GM18870 (cell line): Measurements from ENCODE around the gene CDK6.

Experiments
- ATAC-seq: cut with Tn5 transposase; IDR thresholded peaks from one replicate; pipeline ENCODE4 v1.9.1; 2021; ENCODE audit warnings: moderate library complexity; ENCODE audit not compliant: unreplicated experiment

Gene CDK6

GRCh38 chr7:92830027-92830426 lies 6.3 kb downstream of the CDK6 start:
- no peak for ATAC-seq

GRCh38 chr7:92827464-92828120 lies 8.8 kb downstream of the CDK6 start:
- ATAC-seq = no peak

GRCh38 chr7:92826258-92826938 lies 10.0 kb downstream of the CDK6 start:
- no peak for ATAC-seq

- no peak for ATAC-seq
Measured at GRCh38 chr7:92824901-92825480, 11.4 kb downstream of the CDK6 start.

GRCh38 chr7:92824450-92824849 lies 11.9 kb downstream of the CDK6 start:
- peak; percentile 34 for ATAC-seq

- ATAC-seq = no peak
Measured at GRCh38 chr7:92823042-92823441, 13.3 kb downstream of the CDK6 start.

- no peak for ATAC-seq
Measured at GRCh38 chr7:92820191-92820590, 16.2 kb downstream of the CDK6 start.

- no peak for ATAC-seq
Measured at GRCh38 chr7:92817398-92817797, 19.0 kb downstream of the CDK6 start.

GRCh38 chr7:92815412-92815811 lies 21.0 kb downstream of the CDK6 start:
- peak; percentile 26 for ATAC-seq

- peak; percentile 52 for ATAC-seq
Measured at GRCh38 chr7:92813390-92814024, 22.9 kb downstream of the CDK6 start.

GRCh38 chr7:92811158-92811557 lies 25.2 kb downstream of the CDK6 start:
- no peak for ATAC-seq

- ATAC-seq = peak; percentile 79
Measured at GRCh38 chr7:92809760-92810573, 26.4 kb downstream of the CDK6 start.

- peak; percentile 27 for ATAC-seq
Measured at GRCh38 chr7:92809397-92809759, 27.0 kb downstream of the CDK6 start.

- ATAC-seq = no peak
Measured at GRCh38 chr7:92808635-92809034, 27.7 kb downstream of the CDK6 start.

GRCh38 chr7:92808006-92808405 lies 28.4 kb downstream of the CDK6 start:
- ATAC-seq = no peak

- no peak for ATAC-seq
Measured at GRCh38 chr7:92806496-92806895, 29.9 kb downstream of the CDK6 start.

GRCh38 chr7:92802406-92802805 lies 34.0 kb downstream of the CDK6 start:
- no peak for ATAC-seq

GRCh38 chr7:92799446-92800211 lies 36.7 kb downstream of the CDK6 start:
- ATAC-seq = peak; percentile 49

- no peak for ATAC-seq
Measured at GRCh38 chr7:92798517-92799249, 37.7 kb downstream of the CDK6 start.

- ATAC-seq = no peak
Measured at GRCh38 chr7:92797693-92798092, 38.7 kb downstream of the CDK6 start.
